GM12873 (cell line): Measurements from ENCODE around the gene ADAT3.

Experiments
- CTCF ChIP-seq: IDR thresholded peaks from 2 replicates; pipeline ENCODE4 v1.5.1; 2012; ENCODE audit warnings: low read depth, mild to moderate bottlenecking, moderate library complexity, low read length, control low read depth; ENCODE audit not compliant: insufficient read depth; ENCODE audit errors: missing control alignments

Gene ADAT3

GRCh38 chr19:1859331-1859781, 45.8 kb upstream of the ADAT3 start:
- no peak for TF ChIP-seq CTCF

- TF ChIP-seq CTCF = no peak
Observed at GRCh38 chr19:1860042-1860775, 45.0 kb upstream of the ADAT3 start.

- no peak for TF ChIP-seq CTCF
Observed at GRCh38 chr19:1860821-1861598, 44.2 kb upstream of the ADAT3 start.

GRCh38 chr19:1861599-1862031, 43.6 kb upstream of the ADAT3 start:
- no peak for TF ChIP-seq CTCF

GRCh38 chr19:1862068-1862423, 43.2 kb upstream of the ADAT3 start:
- no peak for TF ChIP-seq CTCF

- TF ChIP-seq CTCF = no peak
Observed at GRCh38 chr19:1862424-1863327, 42.5 kb upstream of the ADAT3 start.

- TF ChIP-seq CTCF = no peak
Observed at GRCh38 chr19:1863328-1863637, 41.9 kb upstream of the ADAT3 start, which contains the start of gene KLF16. Gene KLF16 (minus strand): TSS chr19:1863579. CDS start chr19:1863497, 82 bp downstream.
